Stimulated activated CD8-positive, alpha-beta memory T cell treated with anti-CD3 and anti-CD28 coated beads, Interleukin-15, amount 100 ng/mL, for 24 hours (primary cell): Measurements from ENCODE around the gene GPR12.
"Not testable (repeated sequence)": the region's sequence is repeated elsewhere in the genome, so short reads cannot be mapped to it uniquely, and the experiment has no call there.

Source experiments
- DNase-seq: peaks from one replicate; pipeline ENCODE4 v3.0.0-alpha.2; 2020; ENCODE audit warnings: low read depth

GPR12 gene

DNA sequence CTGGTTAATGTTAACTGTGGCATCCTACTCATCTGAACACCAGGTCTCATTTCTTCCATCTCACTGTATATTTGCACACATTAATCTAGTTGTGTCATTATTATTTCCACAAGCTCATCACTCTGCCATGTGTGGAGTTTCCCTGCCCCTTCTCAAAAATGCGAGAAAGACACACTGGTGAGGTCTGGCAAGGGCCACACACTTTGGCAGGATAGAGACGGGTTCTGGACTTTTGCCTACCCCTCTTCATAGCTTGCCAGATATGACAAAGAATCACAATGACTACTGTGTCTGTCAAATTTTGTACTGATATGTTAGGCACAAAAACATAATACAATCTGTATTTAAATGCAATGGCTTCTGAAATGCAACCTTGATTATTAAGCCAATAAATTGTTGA, 12.9 kb downstream of the GPR12 start:
- no peak for DNase-seq

DNA sequence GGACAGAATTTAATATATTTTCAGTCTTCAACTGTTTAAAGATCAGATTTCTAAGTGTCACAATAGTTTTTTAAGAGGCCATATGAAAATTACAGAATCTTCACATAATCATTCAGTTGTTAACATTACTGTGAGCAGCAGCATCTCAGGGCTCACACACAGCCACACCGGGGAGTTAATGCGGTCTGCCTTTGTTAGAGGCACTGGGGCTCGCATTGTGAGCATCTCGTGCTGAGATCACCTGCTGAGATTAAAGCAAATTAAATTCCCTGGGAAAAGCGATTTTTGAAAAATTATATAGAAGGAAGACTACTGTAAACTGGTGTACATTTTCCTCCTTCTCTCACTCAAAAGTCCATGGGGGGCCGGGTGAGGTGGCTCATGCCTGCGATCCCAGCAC, 16.6 kb downstream of the GPR12 start:
- no peak for DNase-seq

DNA sequence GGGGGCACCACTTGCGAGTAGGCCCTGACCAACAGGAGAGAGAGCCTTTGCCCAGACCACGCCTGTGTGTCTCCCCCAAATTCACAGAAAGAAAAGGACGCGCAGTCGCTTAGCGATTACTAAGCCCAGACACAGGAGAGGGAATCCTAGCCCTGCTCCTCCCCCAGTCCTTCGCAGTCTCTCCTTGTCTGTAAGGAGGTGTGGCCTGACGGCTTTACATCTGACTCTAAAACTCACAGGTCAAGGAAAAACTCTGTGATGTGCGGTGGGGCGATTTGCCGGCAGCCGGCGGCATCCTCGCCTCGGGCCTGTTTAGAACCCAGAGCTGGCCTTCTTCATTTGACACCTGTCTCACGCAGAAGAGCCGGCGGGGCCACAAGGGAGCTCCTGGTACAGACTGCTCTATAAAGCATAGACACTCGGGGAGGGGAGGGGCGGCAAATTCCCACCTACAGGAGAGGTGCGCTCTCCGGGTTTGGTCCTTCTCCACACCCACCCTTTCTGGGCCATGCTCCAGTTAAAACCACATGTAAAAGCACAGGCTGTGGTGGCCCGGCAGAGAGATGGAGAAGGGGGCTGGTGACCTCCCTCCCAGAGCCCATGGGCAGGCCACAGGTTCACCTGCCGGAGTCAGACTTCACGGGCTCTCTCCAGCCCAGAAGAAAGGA, 17.8 kb downstream of the GPR12 start:
- DNase-seq = no peak

DNA sequence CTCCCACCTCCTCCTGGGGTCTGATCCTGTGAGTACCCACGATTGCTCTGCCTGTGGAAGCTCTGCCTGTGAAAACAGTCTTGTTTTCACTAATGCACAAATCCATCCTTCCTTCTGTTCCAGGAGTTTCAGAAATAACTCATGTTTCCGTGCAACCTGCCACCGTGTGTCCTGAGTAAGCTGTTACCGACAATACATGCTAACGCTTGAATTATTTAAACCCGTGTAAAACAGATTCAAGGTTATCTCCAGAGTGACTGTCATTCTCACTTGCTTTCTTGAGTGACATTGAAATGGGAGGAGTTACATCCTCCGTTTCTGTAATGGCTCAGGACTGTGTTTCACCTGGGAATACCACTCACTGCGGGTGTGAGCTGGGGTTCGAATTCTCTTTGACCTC, 24.9 kb downstream of the GPR12 start:
- no peak for DNase-seq

DNA sequence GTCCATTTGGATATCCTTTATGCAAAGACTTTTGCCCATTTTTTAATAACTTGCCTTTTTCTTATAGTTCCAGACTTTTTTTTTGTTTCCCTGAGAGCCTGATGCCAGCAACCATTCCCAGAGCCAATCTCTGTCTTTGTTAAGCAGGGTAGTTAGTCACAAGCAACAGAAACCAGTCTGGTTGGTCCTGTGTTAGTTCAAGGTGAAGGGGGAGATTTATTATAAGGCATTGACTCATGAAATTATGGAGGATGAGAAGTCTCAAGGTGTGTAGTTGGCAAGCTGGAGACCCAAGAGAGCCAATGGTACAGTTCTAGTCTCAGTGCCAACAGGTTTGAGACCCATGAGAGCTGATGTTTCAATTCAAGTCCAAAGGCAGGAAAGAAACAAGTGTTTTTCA, 33.0 kb downstream of the GPR12 start:
- no peak for DNase-seq

DNA sequence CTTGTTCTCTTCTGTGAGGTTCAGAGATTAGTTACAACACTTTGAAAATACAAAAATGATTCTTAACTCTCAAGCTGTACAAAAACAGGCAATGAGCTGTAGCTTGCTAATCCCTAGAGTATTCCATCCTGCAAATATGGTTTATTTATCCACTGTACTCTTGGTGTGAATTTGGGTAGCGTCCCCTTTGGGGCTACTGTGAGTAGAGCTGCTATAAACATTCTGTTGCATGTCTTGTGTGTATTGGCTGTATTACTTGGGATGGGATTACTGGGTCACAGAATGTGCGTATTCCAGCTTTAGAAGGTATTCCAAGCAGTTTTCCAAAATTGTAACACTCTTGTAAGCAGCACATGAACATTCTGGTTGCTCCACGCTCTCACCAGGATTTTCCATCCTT, 33.5 kb downstream of the GPR12 start:
- no peak for DNase-seq

DNA sequence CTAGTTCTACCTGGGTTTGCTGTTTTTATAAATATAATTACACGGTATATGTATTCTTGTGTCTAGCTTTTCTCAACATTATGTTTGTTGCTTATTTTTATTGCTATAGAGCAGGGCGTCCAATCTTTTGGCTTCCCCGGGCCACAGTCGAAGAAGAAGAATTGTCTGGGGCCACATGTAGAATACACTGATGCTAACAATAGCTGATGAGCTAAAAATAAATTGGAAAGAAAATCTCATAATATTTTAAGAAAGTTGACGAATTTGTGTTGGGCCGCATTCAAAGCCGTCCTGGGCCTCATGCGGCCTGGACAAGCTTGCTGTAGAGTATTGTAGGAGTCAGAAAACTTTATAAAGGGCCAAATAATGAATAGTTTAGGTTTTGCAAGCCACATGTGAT, 33.9 kb downstream of the GPR12 start:
- DNase-seq = no peak

DNA sequence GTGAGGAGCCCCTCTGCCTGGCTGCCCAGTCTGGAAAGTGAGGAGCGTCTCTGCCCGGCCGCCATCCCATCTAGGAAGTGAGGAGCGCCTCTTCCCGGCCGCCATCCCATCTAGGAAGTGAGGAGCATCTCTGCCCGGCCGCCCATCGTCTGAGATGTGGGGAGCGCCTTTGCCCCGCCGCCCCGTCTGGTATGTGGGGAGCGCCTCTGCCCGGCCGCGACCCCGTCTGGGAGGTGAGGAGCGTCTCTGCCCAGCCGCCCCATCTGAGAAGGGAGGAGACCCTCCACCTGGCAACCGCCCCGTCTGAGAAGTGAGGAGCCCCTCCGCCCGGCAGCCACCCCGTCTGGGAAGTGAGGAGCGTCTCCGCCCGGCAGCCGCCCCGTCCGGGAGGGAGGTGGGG, 37.0 kb downstream of the GPR12 start:
- DNase-seq = not testable (repeated sequence)

DNA sequence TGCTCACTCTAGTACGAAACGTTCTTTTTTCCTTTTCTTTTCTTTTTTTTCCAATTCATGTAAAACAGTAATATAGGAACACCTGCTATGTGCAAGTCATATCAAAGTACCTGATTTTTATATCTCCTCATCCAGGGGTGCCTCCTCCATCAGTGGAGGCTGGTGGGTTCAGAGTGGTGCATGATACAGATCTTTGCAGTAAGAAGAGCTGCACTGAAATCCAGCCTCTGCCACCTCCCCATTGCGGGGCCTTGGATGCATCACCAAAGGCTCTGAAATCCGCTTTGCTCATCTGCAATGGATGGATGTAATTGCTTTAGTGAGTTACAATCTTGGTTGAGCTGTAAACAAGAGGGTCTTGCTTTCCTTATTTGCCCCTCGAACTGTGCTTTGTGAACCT, 38.3 kb downstream of the GPR12 start:
- no peak for DNase-seq

DNA sequence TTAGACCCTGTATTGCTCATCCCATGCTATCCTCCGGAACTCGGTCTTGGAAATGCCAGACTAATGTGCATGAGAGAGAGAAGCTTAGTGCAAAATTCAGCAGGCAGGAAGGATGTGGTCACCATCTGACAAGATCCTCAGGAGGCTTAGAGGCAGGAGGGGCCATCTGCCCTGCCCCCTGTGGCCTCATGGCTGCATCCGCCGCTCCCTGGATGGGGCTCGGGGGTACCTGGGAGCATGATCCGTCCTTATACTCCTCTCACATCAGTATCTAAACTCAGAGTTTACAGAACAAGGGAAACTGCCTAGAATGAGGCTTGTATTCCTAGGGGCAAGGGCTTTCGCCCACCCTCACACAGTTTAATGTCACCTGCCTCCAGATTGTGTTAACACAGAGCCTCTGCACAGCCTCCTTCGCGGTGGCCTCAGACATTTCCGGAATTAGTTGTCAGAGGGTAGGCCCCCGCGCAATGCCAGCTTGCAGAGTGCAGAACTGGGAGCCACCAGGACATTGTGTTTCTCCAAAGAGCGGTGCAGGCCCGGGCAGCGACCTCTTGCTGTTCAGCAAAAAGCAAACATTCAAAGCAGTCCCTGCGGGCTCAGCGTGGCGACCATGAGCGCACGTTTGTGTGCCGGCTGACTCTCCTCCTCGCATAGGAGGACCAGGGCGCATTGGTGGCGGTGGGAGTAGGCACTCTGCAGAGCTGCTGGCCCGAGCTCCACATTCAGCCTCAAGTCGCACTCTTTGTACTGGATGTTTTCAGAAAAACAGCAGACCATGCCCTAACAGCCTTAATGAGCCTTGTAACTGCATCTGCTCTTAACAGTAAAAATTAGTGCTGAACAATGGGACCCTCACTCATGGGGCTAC, 39.1 kb downstream of the GPR12 start:
- DNase-seq = no peak

DNA sequence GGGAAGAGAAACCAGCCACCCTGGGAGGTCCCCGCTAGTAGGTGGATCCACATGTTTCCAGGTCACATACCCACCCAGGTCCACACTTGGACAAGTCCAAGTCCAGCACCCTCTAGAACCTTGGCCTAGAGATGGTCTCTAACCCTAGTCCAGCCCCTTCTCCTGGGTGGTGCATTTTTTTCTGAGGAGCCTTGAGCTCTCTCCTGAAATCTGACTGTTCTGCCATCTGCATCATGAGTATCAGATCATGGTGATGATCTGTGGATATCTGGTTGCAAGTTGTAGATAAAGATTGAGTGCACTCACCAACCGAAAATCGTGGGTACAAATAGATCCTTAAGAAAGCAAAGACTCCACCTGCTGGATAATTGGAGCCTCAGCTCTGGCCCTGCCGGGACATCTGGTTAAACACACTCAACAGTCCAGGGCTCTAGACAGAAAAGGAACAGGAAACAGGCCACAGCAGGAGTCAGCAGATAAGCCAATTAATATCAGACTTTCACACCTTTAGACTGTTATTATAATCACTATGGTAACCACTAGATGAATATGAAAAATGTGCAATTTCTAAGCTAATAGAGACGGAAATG, 41.1 kb downstream of the GPR12 start:
- no peak for DNase-seq

DNA sequence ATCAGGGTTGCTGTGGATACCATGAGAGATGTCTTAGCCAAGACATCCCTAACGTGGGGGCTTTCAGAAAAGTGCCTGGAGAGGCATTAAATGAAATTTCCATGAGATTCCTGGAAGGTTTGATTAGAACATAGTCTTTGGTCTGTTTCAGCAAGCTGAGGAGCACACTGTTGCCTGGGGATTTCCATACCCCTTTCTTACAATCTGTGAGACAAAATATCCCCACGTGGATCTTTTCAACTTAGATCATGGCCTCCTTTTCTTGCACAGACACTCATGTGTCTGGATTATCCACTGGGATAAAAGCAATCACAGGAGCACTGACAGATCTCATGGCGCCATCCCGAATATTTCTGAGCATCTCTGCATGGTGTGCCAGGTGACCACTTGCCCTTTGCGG, 41.7 kb downstream of the GPR12 start:
- no peak for DNase-seq

DNA sequence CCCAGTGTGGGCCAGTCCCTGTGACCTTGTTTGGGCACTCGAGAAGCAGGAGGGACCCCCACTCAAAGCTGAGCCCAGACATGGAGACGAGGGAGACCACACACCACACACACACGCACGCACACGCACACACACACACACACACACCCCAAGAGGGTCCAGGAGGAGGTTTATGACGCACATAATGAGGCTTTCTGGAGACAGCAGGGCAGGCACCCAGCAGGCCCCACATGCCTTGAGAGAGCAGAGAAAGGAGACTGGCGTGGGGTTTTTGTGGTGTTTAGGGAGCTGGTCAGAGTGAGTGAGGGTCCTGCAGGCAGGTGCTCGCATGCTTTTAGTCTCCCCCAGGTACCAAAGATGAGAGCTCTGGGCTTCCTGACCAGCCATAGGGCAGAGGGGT, 42.4 kb downstream of the GPR12 start:
- DNase-seq = no peak

DNA sequence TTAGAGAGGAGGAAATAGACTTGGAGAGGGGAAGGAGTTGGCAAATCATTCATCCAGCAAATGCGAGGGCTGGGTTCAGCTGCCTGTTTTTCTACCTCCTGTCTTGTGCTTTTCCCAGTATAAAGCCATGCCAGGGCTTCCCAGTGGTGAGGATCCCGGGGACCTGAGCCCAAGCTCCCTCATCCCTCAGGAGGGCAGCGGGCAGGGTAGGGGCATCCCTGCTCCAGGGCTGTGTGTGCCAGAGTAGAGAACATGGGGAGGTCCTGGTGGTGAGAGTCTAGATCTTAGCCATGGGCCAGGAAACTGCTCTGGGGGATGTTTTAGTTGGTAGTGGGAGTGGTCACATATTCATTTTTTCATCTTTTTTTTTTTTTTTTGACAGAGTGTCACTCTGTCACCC, 43.6 kb downstream of the GPR12 start:
- DNase-seq = no peak

DNA sequence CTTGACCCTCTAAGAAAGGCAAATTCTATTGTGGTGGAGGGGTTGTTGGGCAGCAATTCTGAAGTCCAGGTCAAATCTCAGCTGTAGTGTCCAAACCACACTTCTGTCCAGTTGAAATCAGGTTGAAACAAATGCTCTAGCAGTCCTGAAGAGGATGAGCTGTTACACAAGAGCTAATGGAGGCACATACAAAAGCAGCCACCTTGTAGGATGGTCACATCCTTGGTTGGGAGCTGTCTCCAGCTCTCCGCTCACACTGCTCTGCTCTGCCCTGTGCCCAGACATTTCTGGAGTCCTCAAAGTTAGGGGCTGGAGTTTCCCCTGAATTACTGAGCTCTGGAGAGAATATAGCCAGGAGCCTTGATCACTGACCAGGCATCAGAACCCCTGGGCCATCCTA, 47.2 kb downstream of the GPR12 start:
- DNase-seq = no peak

DNA sequence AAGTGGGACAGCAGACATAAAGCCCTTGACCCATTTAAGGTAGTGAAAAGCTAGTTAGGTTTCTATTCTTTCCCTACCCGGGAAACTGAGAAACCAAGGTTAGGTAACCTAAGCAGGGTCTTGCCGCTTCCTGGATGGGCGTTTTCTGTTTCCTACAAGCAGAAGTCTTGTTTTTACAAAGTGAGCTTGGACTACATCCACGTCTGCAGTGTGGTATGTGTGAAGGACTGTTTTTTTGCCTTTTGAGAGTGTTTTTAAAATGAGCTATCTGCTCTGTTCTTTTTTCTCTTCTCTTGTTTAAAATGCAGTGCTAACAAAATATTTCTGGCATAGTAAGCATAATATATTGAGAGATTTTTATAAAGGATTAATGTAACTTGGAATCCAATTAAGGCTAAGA, 49.4 kb downstream of the GPR12 start:
- DNase-seq = no peak

DNA sequence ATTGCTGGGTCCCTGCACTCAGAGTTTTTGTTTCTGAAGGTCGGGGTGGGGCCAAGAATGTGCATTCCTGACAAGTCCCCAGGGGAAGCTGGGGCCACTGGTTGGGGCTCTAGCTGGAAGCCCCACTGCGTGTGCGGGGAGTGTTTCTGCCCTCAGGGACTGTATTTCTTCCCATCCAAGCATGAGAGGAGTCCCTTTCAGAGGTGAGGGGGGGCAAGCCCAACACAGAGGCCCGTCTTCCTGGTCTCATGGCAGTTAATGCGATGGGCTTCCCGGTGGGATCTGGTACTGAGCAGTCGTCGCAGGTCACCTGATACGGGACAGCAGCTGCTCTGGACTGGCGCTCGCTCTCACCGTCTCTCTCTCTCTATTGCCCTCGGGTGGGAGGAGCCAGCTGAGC, 50.4 kb downstream of the GPR12 start:
- DNase-seq = no peak

DNA sequence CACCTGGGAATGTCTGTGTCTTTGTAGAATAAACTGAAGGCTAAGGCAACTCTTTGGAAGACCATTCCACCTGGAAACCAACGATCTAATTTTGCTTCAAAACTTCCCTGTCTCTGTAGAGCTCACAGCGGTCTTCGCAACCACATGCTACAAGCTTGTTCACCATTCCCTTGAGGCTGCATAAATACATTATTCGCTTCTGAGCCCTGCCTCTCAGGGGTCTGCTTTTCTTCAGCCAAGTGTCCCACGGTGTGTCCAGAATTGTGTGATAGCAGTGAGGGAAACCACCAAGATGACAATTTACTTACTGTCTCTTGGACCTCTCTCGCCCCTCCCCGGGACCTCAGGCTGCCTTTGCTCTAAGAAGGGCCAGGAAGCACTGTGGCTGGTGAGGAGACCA, 51.1 kb downstream of the GPR12 start:
- no peak for DNase-seq

DNA sequence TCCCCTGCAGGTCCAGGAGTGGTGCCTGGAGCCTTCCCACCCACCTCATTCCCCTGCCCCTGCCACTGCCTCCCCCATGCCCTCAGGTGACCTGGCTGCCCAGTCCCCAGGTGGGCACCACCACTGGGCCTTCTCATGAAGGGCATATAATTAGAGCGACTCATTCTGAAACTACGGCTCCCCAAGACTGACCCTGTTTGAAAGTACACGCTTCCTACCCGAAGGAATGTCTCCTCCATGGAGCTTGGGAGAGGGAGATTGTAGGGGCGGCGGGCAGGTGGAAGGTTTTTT, 52.6 kb downstream of the GPR12 start:
- DNase-seq = no peak

DNA sequence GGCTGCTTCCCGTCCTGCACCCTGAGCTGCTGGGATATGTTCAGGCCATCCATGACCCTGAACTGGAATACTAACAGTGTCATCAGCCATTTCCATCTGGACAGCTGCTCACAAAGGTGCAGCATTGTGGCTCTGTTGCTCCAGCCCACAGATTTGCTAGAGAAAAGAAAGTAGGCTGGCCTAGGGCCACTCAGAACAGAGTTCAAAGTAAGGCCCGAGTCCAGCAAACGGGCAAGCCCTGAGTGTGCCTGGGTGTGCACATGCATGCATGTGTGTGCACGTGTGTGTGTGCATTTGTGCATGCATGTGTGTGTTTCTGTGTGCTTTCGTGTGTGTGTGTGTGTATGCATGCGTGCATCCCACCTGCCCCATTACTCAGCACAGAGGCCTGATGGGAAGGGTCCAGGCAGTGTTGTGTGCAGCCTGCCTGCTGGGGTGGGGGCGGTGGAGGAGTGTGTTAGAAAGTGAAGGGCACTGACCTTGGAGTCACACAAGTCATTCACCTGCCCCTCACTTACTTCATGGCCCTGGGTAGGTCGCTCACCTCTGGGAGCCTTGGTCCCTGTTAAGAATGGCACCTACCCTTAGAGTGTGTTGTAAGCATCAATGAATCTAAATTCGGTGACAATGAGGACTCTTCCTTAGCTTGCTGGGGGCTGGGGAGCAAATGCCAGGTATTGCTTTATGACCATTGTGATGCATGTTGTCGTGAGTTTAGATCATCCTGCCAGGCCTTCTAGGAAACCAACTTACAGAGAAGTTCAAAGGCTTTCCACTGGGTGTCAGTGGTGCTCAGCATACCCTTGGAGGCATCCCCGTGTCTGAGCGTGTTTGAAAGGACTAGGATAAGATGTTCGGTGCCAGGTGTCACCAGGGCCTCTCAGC, 53.2 kb downstream of the GPR12 start:
- no peak for DNase-seq

DNA sequence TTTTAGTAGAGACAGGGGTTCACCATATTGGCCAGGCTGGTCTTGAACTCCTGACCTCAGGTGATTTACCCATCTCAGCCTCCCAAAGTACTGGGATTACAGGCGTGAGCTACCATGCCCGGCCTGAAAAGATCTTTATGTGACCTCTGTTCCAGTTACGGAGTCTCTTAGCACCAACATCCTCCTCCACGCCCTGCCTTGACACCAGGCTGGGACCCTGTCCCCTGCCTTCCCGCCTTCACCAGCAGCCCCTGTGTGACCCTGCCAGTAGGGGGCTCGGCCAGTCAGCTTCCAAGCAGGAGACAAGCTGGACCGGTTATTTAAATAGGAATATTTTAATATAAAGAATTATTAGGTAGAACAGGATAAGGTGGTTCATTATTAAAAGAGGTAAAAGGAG, 54.2 kb downstream of the GPR12 start:
- no peak for DNase-seq

DNA sequence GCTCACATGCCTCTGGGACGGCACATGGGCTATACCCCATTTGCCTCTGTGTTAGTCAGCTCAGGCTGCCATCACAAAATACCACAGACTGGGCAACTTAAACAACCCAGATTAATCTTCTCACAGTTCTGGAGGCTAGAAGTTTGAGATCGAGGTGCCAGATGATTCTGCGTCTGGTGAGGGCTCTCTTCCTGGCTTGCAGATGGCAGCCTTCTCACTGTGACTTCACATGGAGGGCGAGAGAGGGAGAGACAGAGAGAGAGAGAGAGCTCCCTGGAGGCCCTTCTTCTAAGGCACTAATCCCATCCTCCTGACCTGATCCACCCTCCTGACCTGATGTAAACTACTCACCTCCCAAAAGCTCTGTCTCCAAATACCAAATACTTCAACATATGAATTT, 55.0 kb downstream of the GPR12 start:
- no peak for DNase-seq
